Activated CD8-positive, alpha-beta memory T cell treated with anti-CD3 and anti-CD28 coated beads, Interleukin-2, amount 50 U/mL, for 24 hours (primary cell): ENCODE measurements around the gene FAM181A.

Source experiments
- DNase-seq: peaks from one replicate; pipeline ENCODE4 v3.0.0-alpha.2; 2020; ENCODE audit errors: extremely low read depth

FAM181A gene

DNA sequence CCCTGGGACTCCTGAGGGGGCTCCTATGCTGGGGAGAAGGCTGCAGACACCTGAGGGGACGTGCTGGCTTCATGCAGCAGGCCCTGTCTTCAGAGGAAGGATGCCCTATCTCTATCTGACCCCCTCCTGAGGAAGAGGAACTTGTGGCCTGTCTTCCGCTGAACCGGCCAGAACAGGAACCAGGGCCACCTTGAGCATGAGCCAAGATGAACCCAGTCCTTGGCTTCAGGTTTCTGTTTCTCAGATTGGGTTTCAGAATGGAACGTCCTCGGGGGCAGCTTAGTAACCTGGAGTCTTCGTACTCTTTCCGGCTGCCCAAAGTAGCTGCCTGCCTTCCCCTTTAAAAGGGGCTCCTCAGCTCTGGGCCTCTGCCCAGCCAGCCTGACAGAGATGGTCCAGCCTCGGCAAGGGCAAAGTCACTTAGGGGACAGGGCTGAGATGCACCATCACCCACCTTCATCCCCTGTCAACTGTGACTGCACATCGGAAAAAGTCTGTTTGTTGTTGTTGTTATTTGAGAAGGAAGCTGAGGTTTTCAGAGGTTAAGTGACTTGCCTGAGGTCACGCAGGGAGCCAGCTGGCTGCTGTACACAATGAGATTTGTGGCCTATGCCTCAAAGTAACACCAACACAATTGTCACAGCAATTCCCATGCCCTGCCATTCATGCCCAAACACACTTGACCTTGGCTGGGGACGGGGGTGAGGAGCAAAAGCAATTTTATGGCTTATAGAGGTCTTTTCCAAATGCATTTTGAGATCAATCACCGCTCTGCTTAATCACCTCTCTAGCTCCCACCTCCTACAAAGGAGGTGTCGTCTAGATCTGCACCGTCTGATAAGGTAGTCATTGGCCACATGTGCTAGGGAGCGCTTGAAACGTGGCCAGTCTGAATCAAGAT lies 35.8 kb downstream of the FAM181A start:
- DNase-seq, result no peak

DNA sequence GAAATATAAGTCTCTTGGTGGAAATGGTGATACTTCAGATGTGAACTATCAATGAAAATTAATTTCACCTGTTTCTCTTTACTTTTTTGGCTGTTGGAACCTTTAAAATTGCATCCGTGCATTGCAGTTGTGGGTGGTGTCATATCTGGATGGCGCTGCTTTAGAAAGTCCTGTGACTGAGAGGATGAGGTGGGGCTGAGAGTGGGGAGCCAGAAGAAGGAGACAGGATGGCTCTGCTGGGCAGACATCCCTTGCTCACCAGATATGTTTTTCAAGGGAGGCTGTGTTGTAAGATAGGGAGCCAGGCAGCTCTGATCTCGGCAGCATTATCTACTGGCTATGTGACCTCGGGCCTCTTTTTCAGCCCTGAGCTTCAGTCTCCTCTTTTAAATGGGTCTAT lies 36.5 kb downstream of the FAM181A start:
- no peak for DNase-seq

DNA sequence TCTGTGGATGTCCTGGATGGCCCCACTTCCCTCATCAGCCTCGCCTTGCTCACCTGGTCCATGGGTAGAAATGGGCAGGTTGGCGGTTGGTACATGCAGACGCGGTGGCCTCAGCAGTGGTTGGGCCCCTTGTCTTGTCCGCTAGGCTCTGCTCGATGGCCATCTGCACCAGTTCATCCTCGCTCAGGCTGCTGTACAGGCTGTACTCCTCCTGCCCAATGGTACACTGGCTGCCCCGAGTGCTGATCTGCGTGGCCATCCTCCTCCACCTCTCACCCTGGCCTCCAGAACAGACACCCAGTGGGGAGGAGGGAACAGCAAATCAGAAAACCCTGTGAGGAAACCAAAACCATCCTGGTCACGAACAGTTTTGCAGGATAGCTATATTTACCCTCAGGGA lies 37.1 kb downstream of the FAM181A start:
- no peak for DNase-seq

DNA sequence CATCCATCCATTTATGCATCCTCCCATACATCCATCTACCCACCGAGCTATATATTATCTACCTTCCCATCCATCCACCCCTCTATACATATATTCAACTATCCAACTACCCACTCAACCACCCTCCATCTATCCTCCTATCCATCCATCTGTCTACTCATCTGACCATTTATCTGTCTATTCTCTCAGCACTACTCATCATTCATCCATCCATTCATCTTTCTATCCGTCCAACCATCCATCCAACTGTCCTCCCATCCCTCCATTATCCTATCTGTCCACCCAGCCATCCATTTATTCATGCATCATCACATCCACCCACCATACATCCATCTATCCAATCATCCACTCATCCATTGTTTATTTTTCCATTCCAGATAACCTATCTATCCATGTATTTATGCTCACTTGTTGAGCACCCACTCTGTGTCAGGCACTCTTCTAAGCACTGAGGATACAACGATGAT lies 37.7 kb downstream of the FAM181A start:
- DNase-seq, result no peak

DNA sequence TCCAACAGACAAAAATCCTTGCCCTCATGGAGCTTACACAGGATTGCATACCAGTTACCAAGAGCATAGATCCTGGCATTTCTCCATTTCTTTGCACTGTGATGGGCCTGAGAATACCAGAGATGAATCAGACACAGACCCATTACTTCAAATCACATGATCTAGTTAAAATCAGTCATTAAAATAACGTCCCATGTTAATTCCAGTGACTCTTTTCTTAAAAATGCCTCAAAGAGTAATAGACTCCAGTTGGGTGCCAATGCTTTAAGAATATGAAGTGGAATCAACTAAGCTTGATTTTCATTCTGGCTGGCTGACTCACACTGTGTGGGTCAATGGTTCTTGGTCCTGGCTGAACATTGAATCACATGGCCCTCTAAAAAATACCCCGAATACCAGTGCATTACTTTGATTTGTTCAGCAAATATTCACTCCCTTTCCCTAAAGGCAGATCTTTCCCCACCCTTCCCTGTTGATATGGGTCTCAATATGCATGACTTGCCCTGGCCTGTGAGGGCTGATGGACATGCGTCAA lies 38.2 kb downstream of the FAM181A start:
- DNase-seq, result no peak

DNA sequence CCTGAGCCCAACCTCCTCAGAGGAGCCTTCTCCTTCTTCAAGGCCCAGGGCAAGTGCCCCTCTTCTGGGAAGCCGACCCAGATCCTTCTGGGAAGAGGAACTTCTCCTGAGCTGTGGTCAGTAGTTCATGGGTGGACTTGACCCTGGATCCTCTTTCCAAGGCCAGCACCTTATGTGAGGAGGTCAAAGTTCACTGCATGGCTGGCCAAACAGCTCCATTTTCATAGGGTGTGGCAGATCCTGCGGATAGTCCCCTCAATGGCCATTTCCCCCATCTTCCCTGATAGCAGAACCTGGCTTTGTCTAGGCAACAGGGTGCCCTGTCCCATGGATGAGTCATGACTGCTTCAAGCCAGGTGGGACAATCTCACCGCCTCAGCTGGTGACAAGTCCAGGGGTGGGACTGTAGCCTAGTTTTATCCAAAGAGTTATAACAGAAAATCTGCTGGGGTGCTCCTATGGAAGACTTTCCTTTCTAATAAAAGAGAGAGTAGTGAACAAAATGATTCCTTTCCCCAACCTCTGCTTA lies 38.9 kb downstream of the FAM181A start:
- no peak for DNase-seq

DNA sequence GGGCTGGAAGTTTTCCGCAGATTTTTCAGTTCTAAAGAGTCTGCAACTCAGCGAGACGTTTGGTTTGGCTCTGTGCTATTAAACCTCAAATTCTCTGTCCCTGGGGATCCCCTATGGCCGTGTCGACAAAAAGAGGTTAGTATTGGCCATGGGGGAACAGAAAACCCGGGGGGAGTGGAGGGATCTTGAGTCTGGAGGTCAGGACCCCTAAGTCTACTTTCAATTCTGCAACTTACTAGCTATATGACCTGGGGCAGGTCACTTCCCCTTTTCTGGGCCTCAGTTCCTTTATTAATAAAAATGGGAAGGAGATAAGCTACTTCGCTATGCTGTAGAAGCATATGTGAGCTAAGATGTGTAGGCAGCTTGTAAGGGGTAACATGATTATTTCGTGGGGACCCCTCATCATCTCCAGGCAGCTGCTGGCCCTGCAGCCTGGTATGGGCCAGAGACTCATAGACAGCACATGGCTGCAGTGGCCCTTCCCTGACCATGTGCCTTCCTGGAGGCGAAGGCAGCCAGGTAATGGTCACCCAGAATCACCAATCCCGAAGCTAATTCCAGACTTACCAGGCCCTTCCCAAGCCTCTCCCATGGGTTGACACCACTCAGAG lies 40.6 kb downstream of the FAM181A start:
- no peak for DNase-seq

DNA sequence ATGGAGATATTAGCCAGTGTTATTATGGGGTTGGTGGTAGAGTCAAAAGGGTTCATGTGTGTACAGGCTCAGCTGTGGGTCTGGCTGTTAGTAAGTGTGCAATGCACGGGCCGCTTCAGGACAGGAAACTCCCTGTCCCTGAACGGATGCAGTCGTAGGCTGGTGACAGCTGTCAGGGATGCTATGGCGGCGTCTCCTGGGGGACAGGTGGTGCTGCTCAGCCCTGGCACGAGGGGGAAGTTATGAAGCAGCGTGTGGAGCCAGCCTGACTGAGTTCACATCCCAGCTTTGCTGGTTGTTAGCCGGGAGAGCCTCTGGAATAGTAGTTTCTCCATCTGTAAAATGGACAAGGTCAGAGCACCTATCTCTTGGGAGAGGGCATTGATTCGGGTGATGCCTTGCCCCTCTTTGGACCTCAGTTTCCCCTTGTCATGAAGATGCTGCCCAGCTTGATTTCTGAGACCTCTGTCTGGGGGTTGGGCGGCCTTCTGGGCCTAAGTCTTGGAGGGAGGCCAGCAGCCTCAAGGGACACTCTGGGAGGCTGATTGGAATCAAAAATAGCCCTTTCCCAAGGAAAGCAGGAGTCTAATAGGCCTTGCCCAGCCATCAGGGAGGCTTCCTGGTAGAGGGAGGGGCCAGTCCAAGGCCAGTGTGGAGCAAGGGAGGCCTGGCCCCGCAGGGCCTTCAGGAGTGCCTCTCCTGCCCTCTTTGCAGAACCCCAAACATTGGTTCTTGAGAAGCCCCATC lies 42.1 kb downstream of the FAM181A start:
- DNase-seq, result no peak

DNA sequence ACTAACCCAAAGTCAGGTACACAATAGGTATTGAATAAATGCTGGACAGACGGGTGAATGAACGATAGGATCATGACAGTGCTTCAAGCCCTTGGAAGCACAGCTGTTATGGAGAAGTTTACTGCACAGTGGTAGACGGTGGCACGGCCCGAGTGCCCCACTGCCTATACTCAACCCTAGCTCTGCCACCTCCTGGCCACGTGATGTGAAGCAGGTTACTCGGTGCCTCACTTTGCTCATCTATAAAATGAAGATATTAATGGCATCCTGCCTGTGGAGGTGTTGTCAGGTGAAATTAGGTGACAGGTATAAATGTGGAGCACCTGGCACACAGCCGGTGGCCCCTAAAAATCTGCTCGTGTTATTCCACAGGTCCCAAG lies 43.4 kb downstream of the FAM181A start:
- DNase-seq, result no peak

DNA sequence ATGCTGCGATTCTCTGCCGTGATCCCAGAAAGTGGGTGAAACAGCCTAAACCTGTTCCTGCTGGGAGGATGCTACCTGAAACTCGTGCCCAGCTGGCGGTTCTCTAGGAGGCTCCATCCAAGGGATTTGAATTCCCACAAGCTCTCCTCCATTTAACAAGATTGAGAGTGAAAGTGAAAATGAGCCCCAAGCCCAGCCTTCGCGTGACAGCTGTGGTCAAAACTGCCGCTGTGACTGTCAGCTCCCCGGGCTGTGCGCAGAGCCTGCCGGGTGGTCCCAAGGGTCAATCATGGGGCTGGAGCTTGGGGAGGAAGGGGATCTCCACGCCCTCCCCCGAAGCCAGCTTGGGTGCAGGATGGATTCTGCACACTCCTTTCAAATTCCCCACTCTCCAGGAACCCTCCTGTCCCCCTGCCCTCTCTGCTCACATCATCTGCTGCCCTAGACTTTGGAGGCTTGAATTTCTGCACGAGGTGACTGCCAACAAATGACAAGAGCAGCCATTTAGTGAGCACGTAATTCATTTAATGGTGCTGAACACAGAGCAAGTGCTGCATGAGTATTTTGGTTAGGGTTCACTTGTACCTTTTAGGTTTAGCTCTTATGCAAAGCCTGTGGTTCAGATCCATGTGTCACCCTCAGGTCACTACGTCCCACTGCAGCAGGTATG lies 44.0 kb downstream of the FAM181A start:
- DNase-seq, result no peak

DNA sequence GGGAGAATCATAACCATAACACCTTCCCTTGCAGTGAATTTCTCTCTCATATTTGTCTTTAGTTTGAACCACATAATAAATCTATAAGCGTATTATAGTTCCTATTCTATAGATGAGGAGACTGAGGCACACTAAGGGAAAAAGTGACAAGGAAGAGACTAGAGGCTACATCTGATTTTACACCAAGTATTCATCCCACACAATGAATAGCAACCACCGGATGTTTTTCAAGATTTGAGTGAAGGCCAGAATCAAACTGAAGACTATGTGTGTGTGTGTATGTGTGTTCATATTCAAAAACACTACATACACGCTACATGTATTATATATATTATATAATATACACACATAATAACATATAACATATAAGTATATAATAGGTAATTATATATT lies 44.5 kb downstream of the FAM181A start:
- DNase-seq, result no peak

DNA sequence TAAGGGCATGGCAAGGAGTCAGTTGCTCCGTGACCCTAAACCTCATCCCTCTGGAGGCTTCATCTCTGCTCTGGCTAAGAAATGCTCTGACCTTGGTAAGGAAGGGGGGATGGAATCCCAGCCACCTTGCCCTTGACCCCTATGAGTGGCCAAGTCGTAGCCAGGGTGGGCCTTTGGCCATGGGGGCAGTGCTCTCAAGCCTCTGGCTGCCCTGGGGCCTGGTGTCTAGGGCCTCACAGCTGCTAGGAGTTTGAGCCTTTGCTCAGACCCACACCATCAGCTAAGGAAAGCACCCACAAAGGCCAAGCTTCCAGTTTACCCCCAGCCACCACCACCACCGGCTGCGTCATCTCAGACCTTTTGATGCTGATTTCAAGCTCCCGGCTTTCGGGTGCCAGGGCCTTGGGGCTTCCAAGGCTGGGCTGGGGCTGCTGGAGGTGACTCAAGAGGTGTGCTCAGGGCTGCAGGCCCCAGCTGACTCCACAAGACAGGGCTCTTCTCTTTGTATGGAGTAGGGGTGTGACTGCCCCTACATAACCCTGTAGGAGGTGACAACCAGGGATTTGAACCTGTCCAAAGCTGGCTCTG lies 45.6 kb downstream of the FAM181A start:
- DNase-seq, result no peak

DNA sequence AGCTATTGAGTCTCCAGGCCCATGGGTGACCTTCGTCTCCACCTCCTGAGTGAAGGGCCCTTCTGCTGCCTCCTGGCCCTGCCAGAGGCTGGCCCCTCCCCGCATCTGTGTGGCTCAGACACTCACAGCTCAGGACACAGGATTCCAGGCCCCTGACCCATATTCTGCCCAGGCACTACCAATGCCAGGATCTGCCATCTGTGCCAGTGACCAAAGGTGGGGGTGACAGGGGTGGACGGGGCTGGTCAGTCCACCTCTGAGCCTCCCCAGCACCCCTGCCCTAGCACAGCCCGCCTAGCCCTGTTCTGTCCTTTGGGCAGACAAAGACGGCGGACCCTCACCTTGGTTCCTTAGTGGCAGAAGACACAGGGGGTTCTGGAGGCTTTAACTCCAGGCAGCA lies 46.5 kb downstream of the FAM181A start:
- DNase-seq, result no peak

DNA sequence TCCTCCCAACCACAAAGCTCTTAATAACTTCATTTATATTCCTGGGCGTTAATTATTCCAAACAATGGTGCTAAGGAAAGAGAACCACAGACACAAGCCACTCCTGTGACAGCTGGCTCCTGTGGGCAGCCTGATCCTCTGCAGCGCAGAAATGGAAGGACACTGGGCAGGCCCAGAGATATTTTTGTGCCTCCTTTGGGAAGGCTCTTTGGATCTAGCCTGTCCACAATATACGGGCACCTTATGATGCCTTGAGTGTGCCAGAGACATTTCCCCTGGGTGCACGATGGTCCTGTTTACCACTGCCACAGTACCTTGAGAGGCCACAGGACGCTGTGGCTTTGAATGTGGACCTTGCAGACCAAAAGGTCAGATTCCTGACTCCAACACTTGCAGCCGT lies 47.2 kb downstream of the FAM181A start:
- DNase-seq, result no peak

DNA sequence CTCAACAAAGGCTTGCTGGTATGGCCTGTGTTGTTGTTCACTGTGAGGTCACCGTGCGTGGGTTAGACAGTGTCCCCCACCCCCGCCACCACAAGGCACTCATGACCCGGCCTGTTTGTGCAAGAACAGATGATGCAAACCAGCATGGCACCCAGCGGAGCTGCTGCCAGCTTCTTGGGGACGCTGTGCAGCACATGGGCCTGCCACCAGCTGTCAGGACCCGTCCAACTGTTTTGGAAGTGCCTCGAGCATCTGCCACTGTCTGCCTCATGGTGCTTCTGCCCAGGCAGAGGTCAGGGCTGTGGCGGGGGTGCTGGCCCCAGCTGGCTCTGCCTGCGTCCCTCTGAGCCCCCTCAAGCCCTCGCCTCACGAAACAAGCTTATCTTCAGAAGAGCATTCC lies 47.7 kb downstream of the FAM181A start:
- no peak for DNase-seq

DNA sequence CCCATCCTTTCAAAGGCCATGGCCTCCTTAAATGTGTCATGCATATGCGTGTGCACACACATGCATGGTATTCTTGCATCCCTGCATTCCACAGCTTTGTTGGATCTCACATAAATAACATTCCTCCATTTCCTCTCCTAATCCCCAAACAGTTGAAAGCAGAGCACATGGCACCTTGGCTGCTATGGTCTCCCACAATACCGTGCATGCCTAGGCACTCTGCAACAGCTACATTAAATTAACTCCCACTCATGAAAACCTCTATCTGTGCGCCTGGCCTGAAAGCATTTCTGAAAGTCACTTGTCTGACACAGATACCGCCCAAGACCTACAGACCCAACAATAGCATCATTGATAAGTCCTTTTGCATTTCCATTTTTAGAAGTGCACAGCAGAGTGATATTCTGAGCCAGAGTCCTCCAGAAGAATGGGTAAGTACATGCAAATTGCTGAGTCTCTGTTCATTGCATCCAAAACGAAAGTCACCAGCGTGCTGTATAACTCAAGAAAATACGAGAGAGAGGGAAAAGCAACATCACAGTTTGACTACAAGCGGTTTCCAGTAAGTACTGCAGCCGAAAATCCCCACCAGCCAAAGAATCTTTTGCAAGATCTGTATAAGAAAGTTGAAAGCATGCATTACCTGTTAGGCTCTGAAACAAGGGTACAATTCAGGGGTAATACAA lies 48.8 kb downstream of the FAM181A start:
- DNase-seq, result no peak

DNA sequence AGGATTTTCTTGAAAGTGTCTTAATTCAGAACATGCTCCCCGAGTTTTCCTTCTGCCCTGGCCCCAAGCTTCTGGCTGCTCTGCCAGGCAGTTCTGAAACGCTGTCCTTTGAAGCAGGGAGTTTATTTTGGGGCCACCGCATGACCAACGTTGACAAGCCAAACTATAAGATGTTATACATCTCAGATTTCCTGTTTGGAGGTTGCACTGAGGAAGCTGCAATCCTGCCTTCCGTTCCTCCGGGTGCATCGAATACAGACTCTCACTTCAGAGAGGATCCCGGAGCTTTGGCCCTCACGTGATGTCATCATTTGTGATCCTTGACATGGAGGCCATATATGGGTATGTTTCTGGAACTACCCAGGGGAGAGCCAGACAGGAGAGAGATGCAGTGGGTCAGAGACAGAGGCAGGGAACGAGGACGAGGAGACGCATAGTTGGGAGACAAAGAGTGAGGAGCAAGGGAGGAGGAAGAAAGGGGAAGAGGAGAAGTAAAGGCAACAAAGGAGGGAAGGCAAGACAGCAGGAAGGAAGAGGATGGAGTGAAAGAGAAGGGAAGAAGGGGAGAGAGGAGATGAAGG lies 49.4 kb downstream of the FAM181A start, which contains the start of gene ASB2:
ASB2 (minus strand) TSS at position 94 of the 581 bp plus-strand sequence. CDS start 12,031 bp downstream, outside the sequence.
- DNase-seq, result no peak

DNA sequence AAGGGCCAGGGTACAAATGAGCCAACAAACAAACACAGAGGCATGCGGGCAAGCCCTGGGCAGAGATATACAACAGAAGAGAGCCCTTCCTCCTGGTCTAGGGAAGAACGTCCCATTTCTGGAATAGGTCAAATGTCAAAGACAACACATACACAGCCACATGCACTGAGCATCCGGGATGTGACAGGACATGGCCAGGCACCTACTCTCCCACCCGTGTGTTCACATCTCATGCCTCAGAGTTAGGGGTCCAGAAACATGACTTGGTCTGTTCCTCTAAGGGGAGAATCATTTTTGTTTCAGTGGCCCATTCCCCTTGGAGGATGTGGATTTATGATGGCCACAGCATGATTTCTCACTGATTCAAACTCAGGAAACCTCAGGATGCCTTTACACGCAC lies 50.0 kb downstream of the FAM181A start:
- no peak for DNase-seq

DNA sequence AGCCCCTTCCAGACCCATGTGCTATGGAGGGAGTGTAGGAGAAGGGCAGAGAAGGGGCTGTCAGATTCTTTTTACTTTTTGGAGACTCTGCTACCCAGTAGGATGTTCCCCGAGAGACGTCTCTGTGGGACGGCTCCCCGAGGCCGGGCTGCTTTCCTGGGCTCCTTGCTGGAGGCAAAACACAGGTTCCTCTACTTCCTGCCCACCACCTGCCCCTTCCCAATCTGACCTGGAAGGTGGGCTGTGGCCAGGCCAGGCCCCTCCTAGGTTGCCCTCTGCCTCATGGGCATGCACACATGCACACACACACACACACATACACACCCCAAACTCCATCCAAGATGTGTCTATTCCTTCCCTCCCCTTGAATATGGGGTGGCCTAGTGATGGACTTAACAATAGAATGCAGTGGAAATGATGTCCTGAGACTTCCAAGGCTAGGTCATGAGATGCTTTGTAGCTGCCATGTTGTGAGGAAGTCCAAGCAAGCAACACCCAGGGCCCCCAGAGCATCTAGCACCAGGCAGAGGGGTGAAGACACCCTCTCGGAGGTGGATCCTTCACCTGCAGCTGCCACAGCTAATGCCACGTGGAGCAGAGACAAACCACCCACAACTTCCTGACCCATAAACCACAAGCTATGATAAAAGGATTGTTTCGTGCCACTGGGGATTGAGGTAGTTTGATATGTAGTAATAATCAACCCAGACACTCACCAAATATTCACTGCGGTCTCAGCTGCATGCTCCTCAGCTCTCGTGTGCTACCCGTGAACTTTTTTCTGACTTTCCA lies 50.8 kb downstream of the FAM181A start:
- no peak for DNase-seq
